22Rv1 (cell line): ENCODE data around the gene UBN2.
A peak's percentile ranks its signal among the peaks of the same experiment; 100 is the strongest.

Experiments
- H3K27ac ChIP-seq: fragments of 450-650 bp; 2 replicates; pipeline ENCODE4 v1.5.1; 2017
- ZFX ChIP-seq: fragments of 450-650 bp; IDR thresholded peaks from 2 replicates; pipeline ENCODE4 v1.6.1; 2017; ENCODE audit warnings: antibody characterized with exemption, borderline replicate concordance
- TF ChIP-seq, protein P1 (sequence below): fragments of 450-650 bp; IDR thresholded peaks from 2 replicates; pipeline ENCODE4 v1.5.1; 2017; ENCODE audit warnings: mild to moderate bottlenecking

The UBN2 gene

DNA sequence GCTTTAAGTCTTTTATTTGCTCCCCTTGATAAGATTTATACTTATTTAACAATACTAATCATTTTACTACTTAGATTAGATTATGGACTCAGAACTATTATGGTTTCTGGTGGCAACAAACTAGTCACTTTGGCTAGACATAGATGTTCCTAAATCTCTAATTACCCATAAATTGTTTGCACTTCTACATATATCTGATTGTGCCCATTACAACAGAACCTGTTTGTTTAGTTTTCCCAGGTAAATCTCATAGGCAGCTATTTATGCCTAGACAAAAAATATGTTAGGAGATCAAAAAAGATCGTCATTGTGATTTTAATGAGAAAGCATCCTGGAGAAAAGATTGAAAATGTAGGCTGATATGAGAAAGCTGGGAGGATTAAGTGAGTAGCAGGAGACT, 14.4 kb downstream of the UBN2 start:
- H3K27ac ChIP-seq: peak overlapping the region; percentile 35
- TF ChIP-seq, protein P1, sequence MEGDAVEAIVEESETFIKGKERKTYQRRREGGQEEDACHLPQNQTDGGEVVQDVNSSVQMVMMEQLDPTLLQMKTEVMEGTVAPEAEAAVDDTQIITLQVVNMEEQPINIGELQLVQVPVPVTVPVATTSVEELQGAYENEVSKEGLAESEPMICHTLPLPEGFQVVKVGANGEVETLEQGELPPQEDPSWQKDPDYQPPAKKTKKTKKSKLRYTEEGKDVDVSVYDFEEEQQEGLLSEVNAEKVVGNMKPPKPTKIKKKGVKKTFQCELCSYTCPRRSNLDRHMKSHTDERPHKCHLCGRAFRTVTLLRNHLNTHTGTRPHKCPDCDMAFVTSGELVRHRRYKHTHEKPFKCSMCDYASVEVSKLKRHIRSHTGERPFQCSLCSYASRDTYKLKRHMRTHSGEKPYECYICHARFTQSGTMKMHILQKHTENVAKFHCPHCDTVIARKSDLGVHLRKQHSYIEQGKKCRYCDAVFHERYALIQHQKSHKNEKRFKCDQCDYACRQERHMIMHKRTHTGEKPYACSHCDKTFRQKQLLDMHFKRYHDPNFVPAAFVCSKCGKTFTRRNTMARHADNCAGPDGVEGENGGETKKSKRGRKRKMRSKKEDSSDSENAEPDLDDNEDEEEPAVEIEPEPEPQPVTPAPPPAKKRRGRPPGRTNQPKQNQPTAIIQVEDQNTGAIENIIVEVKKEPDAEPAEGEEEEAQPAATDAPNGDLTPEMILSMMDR: no peak
- TF ChIP-seq ZFX: no peak

DNA sequence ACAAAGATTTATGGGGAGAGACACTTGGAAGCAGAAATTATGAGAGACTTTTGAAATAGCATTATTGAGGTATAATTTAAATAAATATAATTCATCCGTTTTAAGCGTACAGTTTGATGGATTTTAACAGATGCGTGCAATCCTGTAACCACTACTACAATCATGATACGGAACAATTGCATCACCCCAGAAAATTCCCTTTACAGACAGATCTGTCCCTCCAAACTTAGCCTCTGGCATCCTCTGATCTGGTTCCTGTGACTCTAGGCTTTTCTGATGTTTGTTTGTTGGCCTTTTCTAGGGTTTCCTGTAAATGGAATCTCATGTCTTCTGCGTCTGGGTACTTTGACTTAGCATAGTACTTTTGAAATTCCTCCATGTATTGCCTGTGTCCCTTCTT, 15.5 kb downstream of the UBN2 start:
- TF ChIP-seq, protein P1: no peak
- no peak for TF ChIP-seq ZFX
- H3K27ac ChIP-seq: no peak overlapping the region

DNA sequence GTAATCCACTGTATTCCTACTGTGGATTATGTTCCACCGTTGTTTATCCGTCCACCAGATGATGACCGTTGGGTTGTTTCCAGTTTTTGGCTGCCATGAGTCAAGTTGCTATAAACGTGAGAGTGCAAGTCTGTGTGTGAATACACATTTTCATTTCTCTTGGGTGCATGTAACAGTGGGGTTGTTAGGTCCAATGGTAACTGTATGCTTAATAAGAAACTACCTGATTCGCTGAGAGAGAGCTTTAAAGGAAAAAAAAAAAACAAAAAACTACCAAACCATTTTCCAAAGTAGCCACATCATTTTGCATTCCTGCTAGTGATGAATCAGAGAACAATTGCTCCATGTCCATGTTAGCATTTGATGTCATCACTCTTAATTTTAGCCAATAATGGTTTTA, 15.9 kb downstream of the UBN2 start:
- no peak overlapping the region for H3K27ac ChIP-seq
- TF ChIP-seq, protein P1: no peak
- TF ChIP-seq ZFX: no peak

DNA sequence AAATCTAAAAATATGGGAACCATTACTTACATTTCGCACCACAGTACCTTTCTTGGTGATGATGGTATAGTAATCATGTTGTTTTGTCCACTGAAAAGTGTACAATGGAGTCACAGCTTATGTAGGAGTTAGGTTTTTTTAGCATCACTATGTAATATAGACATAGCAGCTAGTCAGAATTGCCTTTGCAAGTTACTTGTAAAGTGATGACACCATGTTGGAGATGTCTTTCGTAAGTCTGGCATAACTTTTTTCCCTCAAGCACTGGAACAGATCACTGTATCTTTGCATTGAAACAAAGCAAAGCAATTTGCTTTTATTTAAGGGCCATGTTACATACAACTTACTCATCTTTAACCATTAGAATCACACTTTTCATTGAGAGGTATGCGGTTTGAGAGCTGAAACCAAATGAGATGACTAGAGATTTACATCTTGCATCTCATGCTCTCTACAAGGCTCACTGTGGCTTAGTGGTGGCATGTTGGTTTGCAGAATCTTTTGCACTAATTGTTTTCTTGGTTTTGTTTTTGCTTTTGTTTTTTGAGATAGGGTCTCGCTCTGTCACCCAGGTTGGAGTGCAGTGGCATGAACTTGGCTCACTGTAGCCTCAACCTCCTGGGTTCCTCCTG, 18.3 kb downstream of the UBN2 start:
- no peak overlapping the region for H3K27ac ChIP-seq

DNA sequence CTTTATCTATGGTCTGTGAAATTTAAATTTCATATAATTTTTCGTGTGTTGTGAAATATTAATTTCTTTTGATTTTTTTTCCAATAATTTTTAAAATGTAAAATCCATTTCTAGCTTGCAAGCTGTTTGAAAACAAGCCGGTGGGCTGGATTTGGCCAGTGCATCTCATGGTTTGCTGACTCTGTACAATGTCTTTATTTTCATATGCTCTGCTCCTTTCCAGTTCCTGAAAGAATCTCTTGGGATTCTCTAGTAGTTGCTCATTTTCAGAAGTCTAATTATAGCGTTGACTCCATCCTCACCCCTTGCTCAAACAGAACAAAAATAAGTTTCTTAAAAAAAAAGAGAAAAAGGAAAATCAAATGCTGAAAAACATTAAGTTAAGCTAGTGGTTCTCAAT, 21.4 kb downstream of the UBN2 start:
- no peak overlapping the region for H3K27ac ChIP-seq
- TF ChIP-seq, protein P1: no peak
- TF ChIP-seq ZFX: no peak

More for the DNA sequence above, 18.3 kb downstream of the UBN2 start:
- no peak for TF ChIP-seq ZFX
- TF ChIP-seq, protein P1: no peak

DNA sequence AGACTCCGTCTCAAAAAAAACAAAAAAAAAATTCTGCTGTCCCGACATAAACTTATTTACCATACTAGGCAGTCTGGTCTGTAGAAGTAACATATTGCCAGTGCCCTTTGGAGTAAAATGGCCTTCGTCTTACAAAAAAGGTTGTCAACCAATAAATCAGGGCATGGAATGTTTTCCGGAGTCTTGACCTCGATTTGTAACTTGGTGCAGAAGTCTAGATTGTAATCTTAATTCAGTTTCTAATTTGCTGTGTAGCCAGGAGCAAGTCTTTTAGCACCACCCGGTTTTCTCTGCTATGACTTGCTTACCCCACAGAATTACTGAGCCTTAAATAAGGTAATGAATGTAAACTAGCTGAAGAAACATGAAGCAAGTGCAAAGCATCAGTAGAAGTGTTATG, 23.2 kb downstream of the UBN2 start:
- H3K27ac ChIP-seq: no peak overlapping the region

DNA sequence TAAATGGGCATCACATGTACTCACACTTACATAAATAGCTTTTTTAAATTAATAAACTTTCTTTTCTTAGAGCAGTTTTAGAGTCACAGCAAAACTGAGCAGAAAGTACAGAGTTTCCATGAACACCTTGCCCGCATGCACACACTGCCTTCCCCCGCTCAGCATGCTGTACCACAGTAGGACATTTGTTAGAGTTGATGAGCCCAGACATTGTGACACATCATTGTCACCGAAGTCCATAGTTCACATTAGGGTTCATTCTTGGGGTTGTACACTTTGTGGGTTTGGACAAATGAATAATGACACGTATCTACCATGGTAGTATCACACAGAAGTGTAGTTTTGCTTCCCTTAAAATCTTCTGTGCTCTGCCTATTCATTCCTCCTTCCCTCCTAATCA, 23.7 kb downstream of the UBN2 start:
- TF ChIP-seq, protein P1: no peak
- TF ChIP-seq ZFX: no peak
- H3K27ac ChIP-seq: no peak overlapping the region

More for the DNA sequence above, 23.2 kb downstream of the UBN2 start:
- TF ChIP-seq ZFX: no peak
- TF ChIP-seq, protein P1: no peak
